Measurements from ENCODE around the gene ANGPTL4.

Gene ANGPTL4

GRCh38 chr19:8392017-8392591 lies 28.1 kb downstream of the ANGPTL4 start:
- no peak overlapping the region for H3K4me3 ChIP-seq (ENCODE audit: insufficient read depth, low read depth, low read length)
- H3K27ac ChIP-seq (ENCODE audit: insufficient read depth, low read depth, low read length, poor library complexity, severe bottlenecking), result peak overlapping the region; percentile 3
- H3K9me3 ChIP-seq (ENCODE audit: control insufficient read depth, low read length), result no peaks in the 10 kb centered on the region
- H3K36me3 ChIP-seq (ENCODE audit: control insufficient read depth, insufficient read depth, low read length), result no peaks in the 10 kb centered on the region
- H3K4me1 ChIP-seq (ENCODE audit: control insufficient read depth, insufficient read depth, low read length), result peaks cover 10% of the 10 kb centered on the region
- no peaks in the 10 kb centered on the region for H3K27me3 ChIP-seq (ENCODE audit: control insufficient read depth, insufficient read depth, low read length, poor library complexity, severe bottlenecking)
- 85 to 90% methylated on average over 11 of the region's 11 CpGs for WGBS, 2 experiments

GRCh38 chr19:8393192-8393870 lies 29.4 kb downstream of the ANGPTL4 start:
- Histone ChIP-seq H3K27me3 (ENCODE audit: control insufficient read depth, insufficient read depth, low read length, poor library complexity, severe bottlenecking) (no peaks in the 10 kb centered on the region), H3K27ac (ENCODE audit: insufficient read depth, low read depth, low read length, poor library complexity, severe bottlenecking) (no peak overlapping the region), H3K36me3 (ENCODE audit: control insufficient read depth, insufficient read depth, low read length) (no peaks in the 10 kb centered on the region), H3K4me3 (ENCODE audit: insufficient read depth, low read depth, low read length) (no peak overlapping the region), H3K4me1 (ENCODE audit: control insufficient read depth, insufficient read depth, low read length) (peaks cover 12% of the 10 kb centered on the region), H3K9me3 (ENCODE audit: control insufficient read depth, low read length) (no peaks in the 10 kb centered on the region)
- 67 to 75% methylated on average over 8 of the region's 8 CpGs for WGBS, 2 experiments

- Histone ChIP-seq H3K9me3 (ENCODE audit: control insufficient read depth, low read length) (no peaks in the 10 kb centered on the region), H3K27ac (ENCODE audit: insufficient read depth, low read depth, low read length, poor library complexity, severe bottlenecking) (no peak overlapping the region), H3K27me3 (ENCODE audit: control insufficient read depth, insufficient read depth, low read length, poor library complexity, severe bottlenecking) (no peaks in the 10 kb centered on the region), H3K4me1 (ENCODE audit: control insufficient read depth, insufficient read depth, low read length) (peaks cover 12% of the 10 kb centered on the region), H3K36me3 (ENCODE audit: control insufficient read depth, insufficient read depth, low read length) (no peaks in the 10 kb centered on the region), H3K4me3 (ENCODE audit: insufficient read depth, low read depth, low read length) (no peak overlapping the region)
- WGBS, 2 experiments, result 94 to 96% methylated on average over 8 of the region's 8 CpGs
Observed at GRCh38 chr19:8393871-8394250, 29.9 kb downstream of the ANGPTL4 start.

- 87 to 89% methylated on average over 14 of the region's 14 CpGs for WGBS, 2 experiments
- H3K36me3 ChIP-seq (ENCODE audit: control insufficient read depth, insufficient read depth, low read length), result no peaks in the 10 kb centered on the region
Observed at GRCh38 chr19:8395621-8396082, 31.7 kb downstream of the ANGPTL4 start.

GRCh38 chr19:8396185-8396562 lies 32.2 kb downstream of the ANGPTL4 start:
- 82% methylated on average over 7 of the region's 7 CpGs for WGBS, 2 experiments
- Histone ChIP-seq H3K36me3 (ENCODE audit: control insufficient read depth, insufficient read depth, low read length) (no peaks in the 10 kb centered on the region), H3K27ac (ENCODE audit: insufficient read depth, low read depth, low read length, poor library complexity, severe bottlenecking) (no peak overlapping the region), H3K27me3 (ENCODE audit: control insufficient read depth, insufficient read depth, low read length, poor library complexity, severe bottlenecking) (no peaks in the 10 kb centered on the region), H3K4me1 (ENCODE audit: control insufficient read depth, insufficient read depth, low read length) (peaks cover 9% of the 10 kb centered on the region), H3K9me3 (ENCODE audit: control insufficient read depth, low read length) (no peaks in the 10 kb centered on the region), H3K4me3 (ENCODE audit: insufficient read depth, low read depth, low read length) (no peak overlapping the region)

More at GRCh38 chr19:8395621-8396082, 31.7 kb downstream of the ANGPTL4 start:
- Histone ChIP-seq H3K27me3 (ENCODE audit: control insufficient read depth, insufficient read depth, low read length, poor library complexity, severe bottlenecking) (no peaks in the 10 kb centered on the region), H3K4me3 (ENCODE audit: insufficient read depth, low read depth, low read length) (no peak overlapping the region), H3K27ac (ENCODE audit: insufficient read depth, low read depth, low read length, poor library complexity, severe bottlenecking) (no peak overlapping the region), H3K4me1 (ENCODE audit: control insufficient read depth, insufficient read depth, low read length) (peaks cover 12% of the 10 kb centered on the region), H3K9me3 (ENCODE audit: control insufficient read depth, low read length) (no peaks in the 10 kb centered on the region)

- Histone ChIP-seq H3K36me3 (ENCODE audit: control insufficient read depth, insufficient read depth, low read length) (no peaks in the 10 kb centered on the region), H3K27me3 (ENCODE audit: control insufficient read depth, insufficient read depth, low read length, poor library complexity, severe bottlenecking) (no peaks in the 10 kb centered on the region), H3K27ac (ENCODE audit: insufficient read depth, low read depth, low read length, poor library complexity, severe bottlenecking) (no peak overlapping the region), H3K4me1 (ENCODE audit: control insufficient read depth, insufficient read depth, low read length) (peaks cover 8% of the 10 kb centered on the region), H3K9me3 (ENCODE audit: control insufficient read depth, low read length) (no peaks in the 10 kb centered on the region), H3K4me3 (ENCODE audit: insufficient read depth, low read depth, low read length) (no peak overlapping the region)
- 60 to 64% methylated on average over 22 of the region's 22 CpGs for WGBS, 2 experiments
Observed at GRCh38 chr19:8396563-8397203, 32.7 kb downstream of the ANGPTL4 start.

GRCh38 chr19:8397271-8397670 lies 33.3 kb downstream of the ANGPTL4 start:
- no peaks in the 10 kb centered on the region for H3K27me3 ChIP-seq (ENCODE audit: control insufficient read depth, insufficient read depth, low read length, poor library complexity, severe bottlenecking)
- peaks cover 4% of the 10 kb centered on the region for H3K4me1 ChIP-seq (ENCODE audit: control insufficient read depth, insufficient read depth, low read length)
- H3K9me3 ChIP-seq (ENCODE audit: control insufficient read depth, low read length), result no peaks in the 10 kb centered on the region
- H3K36me3 ChIP-seq (ENCODE audit: control insufficient read depth, insufficient read depth, low read length), result peaks cover 4% of the 10 kb centered on the region
- H3K4me3 ChIP-seq (ENCODE audit: insufficient read depth, low read depth, low read length), result no peak overlapping the region
- WGBS, 2 experiments, result 90 to 92% methylated on average over 7 of the region's 7 CpGs
- no peak overlapping the region for H3K27ac ChIP-seq (ENCODE audit: insufficient read depth, low read depth, low read length, poor library complexity, severe bottlenecking)

- WGBS, 2 experiments, result 93 to 94% methylated on average over 10 of the region's 10 CpGs
- no peaks in the 10 kb centered on the region for H3K27me3 ChIP-seq (ENCODE audit: control insufficient read depth, insufficient read depth, low read length, poor library complexity, severe bottlenecking)
- H3K4me1 ChIP-seq (ENCODE audit: control insufficient read depth, insufficient read depth, low read length), result peaks cover 4% of the 10 kb centered on the region
- H3K9me3 ChIP-seq (ENCODE audit: control insufficient read depth, low read length), result no peaks in the 10 kb centered on the region
- no peak overlapping the region for H3K27ac ChIP-seq (ENCODE audit: insufficient read depth, low read depth, low read length, poor library complexity, severe bottlenecking)
- H3K36me3 ChIP-seq (ENCODE audit: control insufficient read depth, insufficient read depth, low read length), result peaks cover 6% of the 10 kb centered on the region
- no peak overlapping the region for H3K4me3 ChIP-seq (ENCODE audit: insufficient read depth, low read depth, low read length)
Observed at GRCh38 chr19:8397746-8398310, 33.9 kb downstream of the ANGPTL4 start.

GRCh38 chr19:8398311-8398771 lies 34.4 kb downstream of the ANGPTL4 start:
- 84 to 86% methylated on average over 9 of the region's 9 CpGs for WGBS, 2 experiments
- H3K4me1 ChIP-seq (ENCODE audit: control insufficient read depth, insufficient read depth, low read length), result peaks cover 4% of the 10 kb centered on the region
- H3K27me3 ChIP-seq (ENCODE audit: control insufficient read depth, insufficient read depth, low read length, poor library complexity, severe bottlenecking), result no peaks in the 10 kb centered on the region
- H3K36me3 ChIP-seq (ENCODE audit: control insufficient read depth, insufficient read depth, low read length), result peaks cover 6% of the 10 kb centered on the region
- H3K27ac ChIP-seq (ENCODE audit: insufficient read depth, low read depth, low read length, poor library complexity, severe bottlenecking), result no peak overlapping the region
- no peak overlapping the region for H3K4me3 ChIP-seq (ENCODE audit: insufficient read depth, low read depth, low read length)
- no peaks in the 10 kb centered on the region for H3K9me3 ChIP-seq (ENCODE audit: control insufficient read depth, low read length)

- WGBS, 2 experiments, result 95% methylated on average over 34 of the region's 34 CpGs
- Histone ChIP-seq H3K9me3 (ENCODE audit: control insufficient read depth, low read length) (no peaks in the 10 kb centered on the region), H3K27ac (ENCODE audit: insufficient read depth, low read depth, low read length, poor library complexity, severe bottlenecking) (no peak overlapping the region), H3K4me3 (ENCODE audit: insufficient read depth, low read depth, low read length) (no peak overlapping the region), H3K36me3 (ENCODE audit: control insufficient read depth, insufficient read depth, low read length) (peaks cover 10% of the 10 kb centered on the region), H3K4me1 (ENCODE audit: control insufficient read depth, insufficient read depth, low read length) (peaks cover 4% of the 10 kb centered on the region), H3K27me3 (ENCODE audit: control insufficient read depth, insufficient read depth, low read length, poor library complexity, severe bottlenecking) (no peaks in the 10 kb centered on the region)
Observed at GRCh38 chr19:8399681-8400188, 35.8 kb downstream of the ANGPTL4 start.

All from ectodermal cell (in vitro differentiated cells).